Measurements from ENCODE around the gene MED23. TPM values are rescaled to one million over a fixed set of nuclear protein-coding genes. Genes with fewer than 3 reads are reported as not detected.

MED23 gene
- total RNA-seq, 1 experiment from 2014 or later = 22.6 TPM

Other genes starting within 250 kb of the MED23 start
- not detected in 2 replicates for gene ARG1, start 55.0 kb downstream of the MED23 start, total RNA-seq (2014; rRNA removed; shearing (Covaris generic))
- gene ENPP3, start 9.1 kb upstream of the MED23 start, total RNA-seq (2014; rRNA removed; shearing (Covaris generic)) = 0.89 TPM in 1 of 2 replicates, not detected in the other
- gene OR2A4, start 73.2 kb upstream of the MED23 start, total RNA-seq (2014; rRNA removed; shearing (Covaris generic)) = not detected in 2 replicates
- gene CTAGE9, start 82.8 kb upstream of the MED23 start, total RNA-seq (2014; rRNA removed; shearing (Covaris generic)) = not detected in 2 replicates
- 5.0 and 5.6 TPM in 2 replicates for gene ENPP1, start 179.8 kb upstream of the MED23 start, total RNA-seq (2014; rRNA removed; shearing (Covaris generic))

Data from A172 (cell line).